SK-N-SH treated with all-trans-retinoic acid at 6 μM for 48 hours (cell line): Measurements from ENCODE around the gene PAMR1.

Experiments
- ATAC-seq: fragments of 200-7000 bp; cut with Tn5 transposase; 3 replicates; pipeline ENCODE4 v1.9.1; 2020; ENCODE audit warnings: mild to moderate bottlenecking, moderate library complexity
- ARNTL ChIP-seq: fragments of 450-650 bp; formaldehyde crosslinking; IDR thresholded peaks from 2 replicates; pipeline ENCODE4 v1.5.0; 2020; ENCODE audit warnings: low read depth, mild to moderate bottlenecking, moderate library complexity, borderline replicate concordance
- BACH2 ChIP-seq: fragments of 250-450 bp; sonication (Bioruptor Pico); IDR thresholded peaks from 2 replicates; pipeline ENCODE4 v1.9.0; 2021; ENCODE audit warnings: mild to moderate bottlenecking, borderline replicate concordance
- CREB5 ChIP-seq: fragments of 250-450 bp; sonication (Bioruptor Pico); IDR thresholded peaks from 2 replicates; pipeline ENCODE4 v1.5.1; 2020; ENCODE audit warnings: low read depth, mild to moderate bottlenecking, moderate library complexity
- CSDC2 ChIP-seq: fragments of 250-450 bp; sonication (Bioruptor Pico); IDR thresholded peaks from 2 replicates; pipeline ENCODE4 v1.5.0; 2020; ENCODE audit warnings: mild to moderate bottlenecking, moderate library complexity
- ESRRG ChIP-seq: fragments of 250-450 bp; sonication (Bioruptor Pico); IDR thresholded peaks from 2 replicates; pipeline ENCODE4 v1.6.1; 2021; ENCODE audit warnings: mild to moderate bottlenecking
- GLIS3 ChIP-seq: fragments of 250-450 bp; sonication (Bioruptor Pico); IDR thresholded peaks from 2 replicates; pipeline ENCODE4 v1.5.0; 2020; ENCODE audit warnings: mild to moderate bottlenecking, moderate library complexity
- OSR1 ChIP-seq: fragments of 250-450 bp; sonication (Bioruptor Pico); IDR thresholded peaks from 2 replicates; pipeline ENCODE4 v1.8.0; 2022; ENCODE audit warnings: moderate library complexity, mild to moderate bottlenecking, inconsistent platforms
- PPARA ChIP-seq: fragments of 250-450 bp; sonication (Bioruptor Pico); IDR thresholded peaks from 2 replicates; pipeline ENCODE4 v1.5.0; 2020; ENCODE audit warnings: mild to moderate bottlenecking, borderline replicate concordance
- RARB ChIP-seq: fragments of 250-450 bp; sonication (Bioruptor Pico); IDR thresholded peaks from 2 replicates; pipeline ENCODE4 v1.8.0; 2021; ENCODE audit warnings: mild to moderate bottlenecking, moderate library complexity
- SNAI2 ChIP-seq: fragments of 250-450 bp; sonication (Bioruptor Pico); IDR thresholded peaks from 2 replicates; pipeline ENCODE4 v1.5.0; 2020; ENCODE audit warnings: mild to moderate bottlenecking, moderate library complexity
- TCF4 ChIP-seq: fragments of 250-450 bp; sonication (Bioruptor Pico); IDR thresholded peaks from 2 replicates; pipeline ENCODE4 v1.8.0; 2021; ENCODE audit warnings: mild to moderate bottlenecking, moderate library complexity, borderline replicate concordance
- TOX ChIP-seq: fragments of 250-450 bp; sonication (Bioruptor Pico); IDR thresholded peaks from 2 replicates; pipeline ENCODE4 v1.8.0; 2021; ENCODE audit warnings: mild to moderate bottlenecking, moderate library complexity, borderline replicate concordance
- ZC3H10 ChIP-seq: fragments of 250-450 bp; sonication (Bioruptor Pico); IDR thresholded peaks from 2 replicates; pipeline ENCODE4 v1.5.1; 2021; ENCODE audit warnings: mild to moderate bottlenecking, moderate library complexity
- ZFP3 ChIP-seq: fragments of 250-450 bp; sonication (Bioruptor Pico); IDR thresholded peaks from 2 replicates; pipeline ENCODE4 v1.5.0; 2020; ENCODE audit warnings: mild to moderate bottlenecking, moderate library complexity
- ZFP30 ChIP-seq: fragments of 450-650 bp; formaldehyde crosslinking; IDR thresholded peaks from 2 replicates; pipeline ENCODE4 v1.5.0; 2022; ENCODE audit warnings: mild to moderate bottlenecking, moderate library complexity
- ZNF565 ChIP-seq: fragments of 450-650 bp; formaldehyde crosslinking; conservative IDR thresholded peaks from 2 replicates; pipeline ENCODE4 v1.5.0; 2020; ENCODE audit warnings: low read depth, mild to moderate bottlenecking, moderate library complexity
- ZNF70 ChIP-seq: fragments of 450-650 bp; formaldehyde crosslinking; IDR thresholded peaks from 2 replicates; pipeline ENCODE4 v1.5.0; 2020; ENCODE audit warnings: mild to moderate bottlenecking, moderate library complexity
- ZNF8 ChIP-seq: fragments of 450-650 bp; formaldehyde crosslinking; IDR thresholded peaks from 2 replicates; pipeline ENCODE4 v1.5.0; 2020; ENCODE audit warnings: mild to moderate bottlenecking, moderate library complexity
- TF ChIP-seq, protein P1 (sequence below): fragments of 250-450 bp; sonication (Bioruptor Pico); IDR thresholded peaks from 2 replicates; pipeline ENCODE4 v1.8.0; 2020; ENCODE audit warnings: mild to moderate bottlenecking, moderate library complexity, borderline replicate concordance
- TF ChIP-seq, protein P2 (sequence below): fragments of 250-450 bp; sonication (Bioruptor Pico); IDR thresholded peaks from 2 replicates; pipeline ENCODE4 v1.5.1; 2021; ENCODE audit warnings: mild to moderate bottlenecking, moderate library complexity
- TF ChIP-seq, protein P3 (sequence below): fragments of 250-450 bp; sonication (Bioruptor Pico); IDR thresholded peaks from 2 replicates; pipeline ENCODE4 v1.8.0; 2021; ENCODE audit warnings: low read depth, mild to moderate bottlenecking, moderate library complexity, borderline replicate concordance

PAMR1 gene

GRCh38 chr11:35478471-35479091, 46.8 kb downstream of the PAMR1 start:
- no peak for TF ChIP-seq ZFP3 (CRISPR knock-in tag)
- no peak for TF ChIP-seq ARNTL
- no peak for TF ChIP-seq CREB5
- TF ChIP-seq ZFP30 (CRISPR knock-in tag) = no peak
- no peak for ATAC-seq

GRCh38 chr11:35477901-35478300, 47.5 kb downstream of the PAMR1 start:
- TF ChIP-seq CSDC2 (CRISPR knock-in tag) = no peak
- no peak for TF ChIP-seq BACH2 (CRISPR knock-in tag)
- no peak for TF ChIP-seq TOX (CRISPR knock-in tag)
- no peak for TF ChIP-seq ZNF565 (CRISPR knock-in tag)
- no peak for TF ChIP-seq PPARA (CRISPR knock-in tag)
- TF ChIP-seq OSR1 (CRISPR knock-in tag) = no peak
- TF ChIP-seq, protein P1, sequence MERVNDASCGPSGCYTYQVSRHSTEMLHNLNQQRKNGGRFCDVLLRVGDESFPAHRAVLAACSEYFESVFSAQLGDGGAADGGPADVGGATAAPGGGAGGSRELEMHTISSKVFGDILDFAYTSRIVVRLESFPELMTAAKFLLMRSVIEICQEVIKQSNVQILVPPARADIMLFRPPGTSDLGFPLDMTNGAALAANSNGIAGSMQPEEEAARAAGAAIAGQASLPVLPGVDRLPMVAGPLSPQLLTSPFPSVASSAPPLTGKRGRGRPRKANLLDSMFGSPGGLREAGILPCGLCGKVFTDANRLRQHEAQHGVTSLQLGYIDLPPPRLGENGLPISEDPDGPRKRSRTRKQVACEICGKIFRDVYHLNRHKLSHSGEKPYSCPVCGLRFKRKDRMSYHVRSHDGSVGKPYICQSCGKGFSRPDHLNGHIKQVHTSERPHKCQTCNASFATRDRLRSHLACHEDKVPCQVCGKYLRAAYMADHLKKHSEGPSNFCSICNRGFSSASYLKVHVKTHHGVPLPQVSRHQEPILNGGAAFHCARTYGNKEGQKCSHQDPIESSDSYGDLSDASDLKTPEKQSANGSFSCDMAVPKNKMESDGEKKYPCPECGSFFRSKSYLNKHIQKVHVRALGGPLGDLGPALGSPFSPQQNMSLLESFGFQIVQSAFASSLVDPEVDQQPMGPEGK (CRISPR knock-in tag) = no peak
- no peak for TF ChIP-seq ZFP30 (CRISPR knock-in tag)
- no peak for TF ChIP-seq ZFP3 (CRISPR knock-in tag)
- no peak for ATAC-seq

DNA sequence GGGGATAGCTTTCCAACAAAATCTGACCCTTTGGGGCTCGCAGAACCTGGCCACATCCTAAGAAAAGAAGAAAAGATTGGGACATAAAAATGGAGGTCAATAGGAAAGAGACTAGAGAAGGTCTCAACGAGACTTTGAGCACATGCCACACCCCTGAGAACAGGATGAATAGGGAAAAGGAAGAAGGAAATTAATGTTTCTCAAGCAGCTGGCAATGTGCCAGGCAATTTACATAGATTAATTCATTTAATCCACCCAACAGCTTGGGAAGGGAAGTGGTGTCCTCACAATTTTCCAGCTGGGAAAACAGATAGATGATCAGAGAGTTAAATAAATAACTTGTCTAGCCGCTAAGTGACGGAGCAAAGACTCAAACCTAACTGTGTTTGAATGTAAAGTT, 50.7 kb downstream of the PAMR1 start:
- TF ChIP-seq ARNTL = no peak
- no peak for TF ChIP-seq PPARA (CRISPR knock-in tag)
- no peak for TF ChIP-seq RARB (CRISPR knock-in tag)
- TF ChIP-seq, protein P1 (CRISPR knock-in tag) = no peak
- no peak for TF ChIP-seq CSDC2 (CRISPR knock-in tag)
- no peak for TF ChIP-seq TCF4
- no peak for TF ChIP-seq ZNF70
- no peak for TF ChIP-seq SNAI2
- no peak for TF ChIP-seq OSR1 (CRISPR knock-in tag)
- no peak for TF ChIP-seq TOX (CRISPR knock-in tag)
- no peak for TF ChIP-seq ZNF8 (CRISPR knock-in tag)
- no peak for TF ChIP-seq ESRRG
- TF ChIP-seq, protein P2, sequence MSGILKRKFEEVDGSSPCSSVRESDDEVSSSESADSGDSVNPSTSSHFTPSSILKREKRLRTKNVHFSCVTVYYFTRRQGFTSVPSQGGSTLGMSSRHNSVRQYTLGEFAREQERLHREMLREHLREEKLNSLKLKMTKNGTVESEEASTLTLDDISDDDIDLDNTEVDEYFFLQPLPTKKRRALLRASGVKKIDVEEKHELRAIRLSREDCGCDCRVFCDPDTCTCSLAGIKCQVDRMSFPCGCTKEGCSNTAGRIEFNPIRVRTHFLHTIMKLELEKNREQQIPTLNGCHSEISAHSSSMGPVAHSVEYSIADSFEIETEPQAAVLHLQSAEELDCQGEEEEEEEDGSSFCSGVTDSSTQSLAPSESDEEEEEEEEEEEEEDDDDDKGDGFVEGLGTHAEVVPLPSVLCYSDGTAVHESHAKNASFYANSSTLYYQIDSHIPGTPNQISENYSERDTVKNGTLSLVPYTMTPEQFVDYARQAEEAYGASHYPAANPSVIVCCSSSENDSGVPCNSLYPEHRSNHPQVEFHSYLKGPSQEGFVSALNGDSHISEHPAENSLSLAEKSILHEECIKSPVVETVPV (CRISPR knock-in tag) = no peak
- ATAC-seq = no peak

DNA sequence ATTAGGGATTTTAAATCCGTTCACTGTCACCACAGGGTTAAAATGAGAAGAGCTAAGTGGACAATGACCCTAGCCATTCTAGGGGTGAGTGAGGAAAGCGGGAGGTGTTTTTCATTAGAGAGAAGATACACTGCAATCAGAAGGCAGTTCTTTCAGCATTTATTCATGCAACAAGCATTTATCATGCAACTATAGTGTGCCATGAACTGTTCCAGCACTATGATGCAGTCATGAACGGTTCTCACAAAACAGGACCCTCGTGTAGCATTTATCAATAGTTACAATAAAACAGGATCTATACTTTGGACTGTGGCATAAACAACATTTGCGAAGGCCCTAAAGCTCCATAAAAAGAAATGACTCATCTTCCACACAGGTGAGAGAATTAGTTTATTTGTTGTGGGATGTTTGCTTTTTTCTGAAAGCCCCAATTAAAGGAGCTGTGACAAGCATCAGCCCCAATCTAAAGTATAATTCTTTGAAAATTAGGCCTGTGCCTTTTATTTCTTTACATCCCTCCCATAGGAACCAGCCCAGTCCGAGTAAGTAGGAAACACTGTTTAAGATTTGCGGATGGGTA, 51.5 kb downstream of the PAMR1 start:
- no peak for ATAC-seq
- TF ChIP-seq TCF4 = no peak
- TF ChIP-seq CSDC2 (CRISPR knock-in tag) = no peak
- no peak for TF ChIP-seq SNAI2
- TF ChIP-seq ESRRG = no peak
- TF ChIP-seq RARB (CRISPR knock-in tag) = no peak
- no peak for TF ChIP-seq ZFP30 (CRISPR knock-in tag)
- TF ChIP-seq ZC3H10 (CRISPR knock-in tag) = no peak
- TF ChIP-seq, protein P3, sequence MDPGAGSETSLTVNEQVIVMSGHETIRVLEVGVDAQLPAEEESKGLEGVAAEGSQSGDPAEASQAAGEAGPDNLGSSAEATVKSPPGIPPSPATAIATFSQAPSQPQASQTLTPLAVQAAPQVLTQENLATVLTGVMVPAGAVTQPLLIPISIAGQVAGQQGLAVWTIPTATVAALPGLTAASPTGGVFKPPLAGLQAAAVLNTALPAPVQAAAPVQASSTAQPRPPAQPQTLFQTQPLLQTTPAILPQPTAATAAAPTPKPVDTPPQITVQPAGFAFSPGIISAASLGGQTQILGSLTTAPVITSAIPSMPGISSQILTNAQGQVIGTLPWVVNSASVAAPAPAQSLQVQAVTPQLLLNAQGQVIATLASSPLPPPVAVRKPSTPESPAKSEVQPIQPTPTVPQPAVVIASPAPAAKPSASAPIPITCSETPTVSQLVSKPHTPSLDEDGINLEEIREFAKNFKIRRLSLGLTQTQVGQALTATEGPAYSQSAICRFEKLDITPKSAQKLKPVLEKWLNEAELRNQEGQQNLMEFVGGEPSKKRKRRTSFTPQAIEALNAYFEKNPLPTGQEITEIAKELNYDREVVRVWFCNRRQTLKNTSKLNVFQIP (CRISPR knock-in tag) = no peak
- TF ChIP-seq, protein P1 (CRISPR knock-in tag) = no peak
- no peak for TF ChIP-seq ZNF70
- no peak for TF ChIP-seq CREB5
- TF ChIP-seq BACH2 (CRISPR knock-in tag) = no peak
- no peak for TF ChIP-seq GLIS3 (CRISPR knock-in tag)
- TF ChIP-seq ZNF565 (CRISPR knock-in tag) = no peak
